Measurements from ENCODE around the gene PIGB. TPM values are rescaled to one million over a fixed set of nuclear protein-coding genes. Genes with fewer than 3 reads are reported as not detected.

PIGB gene
- total RNA-seq, 1 experiment from 2014 or later = 15.1 TPM

GRCh38 chr15:55344206-55344605 is 25.2 kb downstream of the PIGB start (continued):
- no peak for TF ChIP-seq EGR1 (IDR thresholded peaks at IDR 0.05; ENCODE audit: low read depth)
- TF ChIP-seq ATF3 (IDR thresholded peaks at IDR 0.05) = no peak
- TF ChIP-seq SIN3A (IDR thresholded peaks at IDR 0.05; ENCODE audit: low read depth) = no peak
- no peak for TF ChIP-seq CBX3 (IDR thresholded peaks at IDR 0.05; ENCODE audit: low read depth)
- TF ChIP-seq RAD21 (IDR thresholded peaks at IDR 0.05; ENCODE audit: low read depth) = no peak
- TF ChIP-seq EZH2 (IDR thresholded peaks at IDR 0.05) = no peak
- no peak for TF ChIP-seq ZFX (IDR thresholded peaks at IDR 0.05)
- TF ChIP-seq FOSL1 (IDR thresholded peaks at IDR 0.05; ENCODE audit: low read depth) = no peak
- no peak for TF ChIP-seq ELF1 (IDR thresholded peaks at IDR 0.05; ENCODE audit: borderline replicate concordance, low read depth)
- TF ChIP-seq TCF7L2 (IDR thresholded peaks at IDR 0.05; ENCODE audit: borderline replicate concordance, extremely low read depth, insufficient read depth, insufficient read length) = no peak
- TF ChIP-seq ZNF274 (IDR thresholded peaks at IDR 0.05; ENCODE audit: low read depth, low read length) = no peak

- ChIA-PET RAD21 (ENCODE audit: low non-redundant PET in 1 of 2, low total read pairs in 2 of 2, uncharacterized antibody in 2 of 2, unreplicated experiment in 2 of 2) (no interaction called here), CTCF (no interaction called here), POLR2A (no interaction called here)
- no peak for ATAC-seq
- H3K4me2 ChIP-seq (ENCODE audit: low read length) = no peak overlapping the region
- H3K36me3 ChIP-seq (ENCODE audit: control insufficient read depth in 1 of 2, insufficient read depth in 2 of 2, low read length in 2 of 2) = no peaks in the 10 kb centered on the region; a peak in 1 of 4 replicates
- H2AFZ ChIP-seq (ENCODE audit: low read depth, low read length, poor library complexity, severe bottlenecking) = no peak overlapping the region
- H3K9me2 ChIP-seq (ENCODE audit: insufficient read depth) = no peaks in the 10 kb centered on the region
- H3K79me2 ChIP-seq (ENCODE audit: insufficient read depth, low read length) = no peaks in the 10 kb centered on the region
- H3K9ac ChIP-seq (ENCODE audit: low read length) = no peak overlapping the region
- H3K4me3 ChIP-seq (replicated peaks in 1 of 2; ENCODE audit: low read depth in 1 of 2, low read length in 2 of 2) = no peak overlapping the region
- H3K27me3 ChIP-seq (ENCODE audit: insufficient read depth, low read length) = no peaks in the 10 kb centered on the region
- no peaks in the 10 kb centered on the region for H3K9me3 ChIP-seq (ENCODE audit: control insufficient read depth in 1 of 2, insufficient read depth in 1 of 2, low read depth in 1 of 2, low read length in 2 of 2)
- intact Hi-C loops (cut with micrococcal nuclease) = no loop called here
- no peaks in the 10 kb centered on the region for H4K20me1 ChIP-seq (ENCODE audit: insufficient read depth)
- no peak for TF ChIP-seq SIN3A (IDR thresholded peaks at IDR 0.05; ENCODE audit: low read depth)
- TF ChIP-seq CTCF (IDR thresholded peaks at IDR 0.05 in 2 of 3, conservative IDR thresholded peaks at IDR 0.05 in 1 of 3; ENCODE audit: borderline replicate concordance in 1 of 3, insufficient read depth in 1 of 3, low read depth in 2 of 3, low read length in 2 of 3) = no peak
- no peak for TF ChIP-seq POLR2A (IDR thresholded peaks at IDR 0.05; ENCODE audit: borderline replicate concordance, extremely low read depth, insufficient read depth, insufficient read length)
- TF ChIP-seq ZFX (IDR thresholded peaks at IDR 0.05) = no peak
- TF ChIP-seq POLR2AphosphoS5 (IDR thresholded peaks at IDR 0.05; ENCODE audit: low read depth, low read length) = no peak
- TF ChIP-seq MAX (IDR thresholded peaks at IDR 0.05) = no peak
- TF ChIP-seq EZH2phosphoT487 (IDR thresholded peaks at IDR 0.05; ENCODE audit: borderline replicate concordance) = no peak
- no peak for TF ChIP-seq ELF1 (IDR thresholded peaks at IDR 0.05; ENCODE audit: borderline replicate concordance, low read depth)
- no peak for TF ChIP-seq FOSL1 (IDR thresholded peaks at IDR 0.05; ENCODE audit: low read depth)
- no peak for TF ChIP-seq CBX3 (IDR thresholded peaks at IDR 0.05; ENCODE audit: low read depth)
- TF ChIP-seq EGR1 (IDR thresholded peaks at IDR 0.05; ENCODE audit: low read depth) = no peak
- no peak for TF ChIP-seq REST (IDR thresholded peaks at IDR 0.05; ENCODE audit: low read depth)
- TF ChIP-seq ZNF274 (IDR thresholded peaks at IDR 0.05; ENCODE audit: low read depth, low read length) = no peak
- TF ChIP-seq RAD21 (IDR thresholded peaks at IDR 0.05; ENCODE audit: low read depth) = no peak
- H3K27ac ChIP-seq (ENCODE audit: low read depth, low read length) = no peak overlapping the region
- H3K4me1 ChIP-seq (ENCODE audit: control insufficient read depth in 1 of 2, insufficient read depth in 2 of 2, low read length in 2 of 2) = no peaks in the 10 kb centered on the region
- no peak for DNase-seq (ENCODE audit: low read depth, low spot score)
- BruUV-seq (replicated peaks) = no TSS peak
Observed at GRCh38 chr15:55348281-55348778, 29.3 kb downstream of the PIGB start.

All from HCT116 (cell line).